NB4 (cell line): ENCODE data around the gene CCNI2.

Experiments used
- DNase-seq: peaks from one replicate; pipeline ENCODE4 v3.0.0; 2010; ENCODE audit warnings: low read depth
- H3K4me3 ChIP-seq: one replicate; pipeline ENCODE4 v1.5.1; 2011; ENCODE audit warnings: mild to moderate bottlenecking, low read depth, low read length, moderate library complexity
- CTCF ChIP-seq: IDR thresholded peaks from one replicate; pipeline ENCODE4 v1.5.1; 2012; ENCODE audit warnings: low read depth, low read length
- MAX ChIP-seq: IDR thresholded peaks from 2 replicates; pipeline ENCODE4 v1.6.1; 2011; ENCODE audit warnings: low read depth, low read length
- MYC ChIP-seq: IDR thresholded peaks from 2 replicates; pipeline ENCODE4 v1.6.1; 2011; ENCODE audit warnings: low read depth, low read length
- POLR2A ChIP-seq: IDR thresholded peaks from 2 replicates; pipeline ENCODE4 v1.6.1; 2011; ENCODE audit warnings: mild to moderate bottlenecking; ENCODE audit not compliant: insufficient read length; ENCODE audit errors: extremely low read depth

The CCNI2 gene

GRCh38 chr5:132725745-132726144, 21.5 kb upstream of the CCNI2 start:
- H3K4me3 ChIP-seq, result no peak overlapping the region
- DNase-seq, result no peak
- TF ChIP-seq CTCF, result no peak
- TF ChIP-seq MYC, result no peak
- TF ChIP-seq MAX, result no peak
- TF ChIP-seq POLR2A, result no peak

GRCh38 chr5:132729896-132730295, 17.3 kb upstream of the CCNI2 start:
- H3K4me3 ChIP-seq, result no peak overlapping the region
- no peak for DNase-seq
- TF ChIP-seq POLR2A (no peak), CTCF (no peak), MYC (no peak), MAX (no peak)

- TF ChIP-seq POLR2A (no peak), CTCF (no peak), MYC (no peak), MAX (no peak)
- H3K4me3 ChIP-seq, result no peak overlapping the region
- DNase-seq, result no peak
These were observed 13.6 kb upstream of the CCNI2 start for GRCh38 chr5:132733499-132734148.

- no peak for DNase-seq
- no peak for TF ChIP-seq CTCF
- TF ChIP-seq MAX, result no peak
- no peak for TF ChIP-seq POLR2A
- no peak for TF ChIP-seq MYC
- H3K4me3 ChIP-seq, result no peak overlapping the region
These were observed 12.5 kb upstream of the CCNI2 start for GRCh38 chr5:132734687-132735086.

- DNase-seq, result peak; percentile 95
- H3K4me3 ChIP-seq, result peak within 1 kb of the TSS; percentile 68
- TF ChIP-seq MYC, result peak; percentile 55
- no peak for TF ChIP-seq CTCF
- peak; percentile 28 for TF ChIP-seq POLR2A
- peak; percentile 52 for TF ChIP-seq MAX
These were observed 10.1 kb upstream of the CCNI2 start, which contains the start of gene KIF3A for GRCh38 chr5:132736853-132737833. TSS of gene KIF3A (minus strand) at chr5:132737546. CDS start at chr5:132737419, 127 bp downstream.
